A673 (cell line): ENCODE results near the gene GNG7. TPM values are rescaled to one million over a fixed set of nuclear protein-coding genes. Genes with fewer than 3 reads are reported as not detected.

Experiments used
- BruUV-seq: library from RNA; stranded (reverse); fragments of 400-500 nt; replicated peaks from 2 replicates; lab custom pipeline; 2021; lab: Mats Ljungman, UMichigan
- CTCF ChIA-PET: fragments of 300-600 bp; sonication (Branson Sonifier 250); formaldehyde crosslinking; loops from one replicate; lab custom pipeline; 2022; ENCODE audit warnings: antibody characterized with exemption; lab: Charles Lee
- POLR2A ChIA-PET: fragments of 300-600 bp; sonication (Branson Sonifier 250); formaldehyde crosslinking; loops from one replicate; lab custom pipeline; 2022; ENCODE audit warnings: antibody characterized with exemption; ENCODE audit not compliant: low non-redundant PET; lab: Charles Lee
- DNase-seq: peaks from one replicate; pipeline ENCODE4 v3.0.0-alpha.2; 2015; ENCODE audit warnings: low spot score
- H3K27ac ChIP-seq: fragments of 200-600 bp; sonication (generic); 2 replicates; pipeline ENCODE4 v1.5.1; 2016; ENCODE audit warnings: mixed run types, low read depth, mild to moderate bottlenecking, mixed read lengths, antibody characterized with exemption, low read length; ENCODE audit not compliant: poor library complexity, severe bottlenecking
- H3K27me3 ChIP-seq: fragments of 200-600 bp; sonication (generic); replicated peaks from 2 replicates; pipeline ENCODE4 v1.6.1; 2017; ENCODE audit warnings: mixed run types, low read depth, mild to moderate bottlenecking, mixed read lengths, antibody characterized with exemption, low read length; ENCODE audit not compliant: insufficient read depth, poor library complexity
- H3K36me3 ChIP-seq: fragments of 200-600 bp; sonication (generic); 2 replicates; pipeline ENCODE4 v1.6.1; 2016; ENCODE audit warnings: mixed run types, mild to moderate bottlenecking, mixed read lengths, antibody characterized with exemption, low read length; ENCODE audit not compliant: insufficient read depth, poor library complexity, severe bottlenecking
- H3K4me1 ChIP-seq: fragments of 200-600 bp; sonication (generic); 2 replicates; pipeline ENCODE4 v1.6.1; 2017; ENCODE audit warnings: mixed run types, mild to moderate bottlenecking, mixed read lengths, antibody characterized with exemption, low read length; ENCODE audit not compliant: insufficient read depth, poor library complexity, severe bottlenecking
- H3K4me3 ChIP-seq: fragments of 200-600 bp; sonication (generic); 2 replicates; pipeline ENCODE4 v1.5.1; 2016; ENCODE audit warnings: low read depth, mixed run types, mild to moderate bottlenecking, mixed read lengths, low read length; ENCODE audit not compliant: poor library complexity, severe bottlenecking
- H3K9me3 ChIP-seq: fragments of 200-600 bp; sonication (generic); 2 replicates; pipeline ENCODE4 v1.6.1; 2016; ENCODE audit warnings: mixed run types, low read depth, mild to moderate bottlenecking, mixed read lengths, antibody characterized with exemption, low read length; ENCODE audit not compliant: poor library complexity, severe bottlenecking
- EZH2 ChIP-seq: fragments of 200-600 bp; sonication (generic); IDR thresholded peaks from 2 replicates; pipeline ENCODE4 v1.6.1; 2017; ENCODE audit warnings: borderline replicate concordance, low read depth, mild to moderate bottlenecking, mixed read lengths, antibody characterized with exemption, low read length; ENCODE audit not compliant: poor library complexity, severe bottlenecking
- intact Hi-C: fragments of 100-400 bp; cut with micrococcal nuclease; formaldehyde crosslinking; loops from one replicate; pipeline ENCODE4 v1.10.0; 2022; ENCODE audit not compliant: unreplicated experiment
- total RNA-seq: library from RNA; stranded (reverse); gene quantifications from 2 replicates; pipeline ENCODE4 v1.2.3, GENCODE V29; 2021
- TF ChIP-seq, protein P1 (sequence below): fragments of 300-800, 200-600 bp; sonication (generic); conservative IDR thresholded peaks from 2 replicates; pipeline ENCODE4 v1.5.1; 2017; ENCODE audit warnings: low read depth, mild to moderate bottlenecking, antibody characterized with exemption, low read length, moderate library complexity, mixed read lengths

GNG7 gene
- total RNA-seq, 1 experiment from 2014 or later: 0.30 TPM

DNA sequence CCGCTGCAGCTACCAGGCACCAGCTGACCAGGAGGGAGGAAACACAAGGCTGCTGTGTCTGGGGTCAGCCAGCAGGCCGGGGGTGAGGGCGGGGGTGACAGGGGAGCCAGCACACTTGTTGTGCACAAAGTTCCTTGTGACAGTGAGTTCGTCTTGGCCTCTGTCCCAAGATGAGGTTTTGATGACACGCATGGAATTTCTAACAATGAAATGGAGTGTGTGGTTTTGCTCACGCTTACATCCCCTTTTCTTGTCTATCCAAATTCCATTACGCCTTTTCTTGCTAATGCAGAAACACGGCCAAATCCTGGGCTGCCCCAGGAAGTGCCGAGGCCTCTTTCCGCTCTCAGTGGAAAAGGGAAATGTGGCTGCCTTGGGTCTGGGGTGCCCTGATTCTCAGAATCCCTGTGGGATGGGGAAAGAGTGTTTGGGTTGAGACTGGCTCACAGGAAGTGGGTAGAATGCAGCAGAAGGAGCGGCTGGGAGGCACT is 152.7 kb downstream of the GNG7 start:
- ChIA-PET CTCF (no interaction called here), POLR2A (no interaction called here)
- H3K27ac ChIP-seq: peak overlapping the region; percentile 65
- BruUV-seq: no TSS peak
- H3K4me1 ChIP-seq: peaks cover 7% of the 10 kb centered on the region
- no peaks in the 10 kb centered on the region for H3K36me3 ChIP-seq
- no peak for TF ChIP-seq EZH2
- TF ChIP-seq, protein P1, sequence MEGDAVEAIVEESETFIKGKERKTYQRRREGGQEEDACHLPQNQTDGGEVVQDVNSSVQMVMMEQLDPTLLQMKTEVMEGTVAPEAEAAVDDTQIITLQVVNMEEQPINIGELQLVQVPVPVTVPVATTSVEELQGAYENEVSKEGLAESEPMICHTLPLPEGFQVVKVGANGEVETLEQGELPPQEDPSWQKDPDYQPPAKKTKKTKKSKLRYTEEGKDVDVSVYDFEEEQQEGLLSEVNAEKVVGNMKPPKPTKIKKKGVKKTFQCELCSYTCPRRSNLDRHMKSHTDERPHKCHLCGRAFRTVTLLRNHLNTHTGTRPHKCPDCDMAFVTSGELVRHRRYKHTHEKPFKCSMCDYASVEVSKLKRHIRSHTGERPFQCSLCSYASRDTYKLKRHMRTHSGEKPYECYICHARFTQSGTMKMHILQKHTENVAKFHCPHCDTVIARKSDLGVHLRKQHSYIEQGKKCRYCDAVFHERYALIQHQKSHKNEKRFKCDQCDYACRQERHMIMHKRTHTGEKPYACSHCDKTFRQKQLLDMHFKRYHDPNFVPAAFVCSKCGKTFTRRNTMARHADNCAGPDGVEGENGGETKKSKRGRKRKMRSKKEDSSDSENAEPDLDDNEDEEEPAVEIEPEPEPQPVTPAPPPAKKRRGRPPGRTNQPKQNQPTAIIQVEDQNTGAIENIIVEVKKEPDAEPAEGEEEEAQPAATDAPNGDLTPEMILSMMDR: no peak
- no peaks in the 10 kb centered on the region for H3K9me3 ChIP-seq
- DNase-seq: peak; percentile 71
- no peaks in the 10 kb centered on the region for H3K27me3 ChIP-seq
- H3K4me3 ChIP-seq: no peak overlapping the region
- intact Hi-C loops: no loop called here

DNA sequence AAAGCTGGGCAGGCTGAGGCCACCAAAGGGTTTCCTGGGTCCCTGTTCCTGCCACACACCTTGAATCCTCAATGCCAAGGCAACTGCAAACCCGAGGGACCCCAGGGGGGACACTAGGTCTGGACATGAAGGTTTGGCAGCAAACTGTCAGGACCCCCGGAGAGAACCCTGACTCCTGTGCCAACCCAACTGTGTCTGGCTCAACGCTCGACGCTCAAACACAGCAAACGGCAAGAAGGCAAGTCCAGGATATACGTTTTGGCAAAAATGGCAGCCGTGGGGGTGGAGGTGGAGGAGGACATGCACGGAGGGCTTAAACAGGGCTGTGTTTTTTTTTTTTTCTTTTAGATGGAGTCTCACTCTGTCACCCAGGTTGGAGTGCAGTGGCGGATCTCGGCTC is 153.5 kb downstream of the GNG7 start:
- Histone ChIP-seq H3K4me3 (no peak overlapping the region), H3K36me3 (no peaks in the 10 kb centered on the region), H3K27me3 (no peaks in the 10 kb centered on the region), H3K9me3 (no peaks in the 10 kb centered on the region), H3K27ac (no peak overlapping the region), H3K4me1 (peaks cover 11% of the 10 kb centered on the region)
- TF ChIP-seq EZH2: no peak
- TF ChIP-seq, protein P1: no peak
- DNase-seq: no peak
- CTCF ChIA-PET: no interaction called here
- POLR2A ChIA-PET: no interaction called here
- intact Hi-C loops: no loop called here
- BruUV-seq: no TSS peak

DNA sequence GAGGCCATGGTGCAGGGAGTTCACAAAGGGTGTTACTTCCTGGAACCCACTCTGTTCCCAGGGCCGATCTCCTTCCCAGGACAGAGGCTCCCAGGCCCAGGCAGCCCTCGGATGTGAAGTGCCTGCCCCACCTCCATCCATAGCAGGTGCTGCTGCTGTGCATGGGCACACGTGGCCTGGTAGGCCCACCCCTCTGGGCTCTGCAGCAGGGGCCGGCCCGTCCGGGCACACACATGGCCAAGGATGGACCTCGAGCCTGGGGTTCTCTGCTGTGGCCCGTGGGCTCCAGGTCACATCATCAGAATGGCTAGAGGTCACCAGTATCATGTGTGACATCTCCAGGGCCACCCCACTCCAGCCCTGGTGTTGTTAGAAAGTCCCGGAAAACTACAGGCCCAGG is 154.8 kb downstream of the GNG7 start:
- intact Hi-C loops: no loop called here
- no peaks in the 10 kb centered on the region for H3K9me3 ChIP-seq
- DNase-seq: no peak
- no TSS peak for BruUV-seq
- POLR2A ChIA-PET: interaction anchor here (0.8 kb wide), 1 partner anchor 63 kb away, joined by 17 read pairs; no protein-coding TSS in a partner anchor
- no peak overlapping the region for H3K27ac ChIP-seq
- TF ChIP-seq, protein P1: no peak
- TF ChIP-seq EZH2: no peak
- no peaks in the 10 kb centered on the region for H3K27me3 ChIP-seq
- H3K4me3 ChIP-seq: no peak overlapping the region
- CTCF ChIA-PET: no interaction called here
- H3K36me3 ChIP-seq: no peaks in the 10 kb centered on the region
- H3K4me1 ChIP-seq: peaks cover 24% of the 10 kb centered on the region
